Bronchial epithelial cell (primary cell): ENCODE measurements around the gene MRAP. TPM values are rescaled to one million over a fixed set of nuclear protein-coding genes. Genes with fewer than 3 reads are reported as not detected.

Experiments used
- DNase-seq: peaks from one replicate; pipeline ENCODE4 v3.0.0-alpha.2; 2010; ENCODE audit warnings: low read depth
- FAIRE-seq: peaks from 2 replicates; lab custom pipeline; 2011; peaks lifted over from hg19 to GRCh38; lab: Jason Lieb, UNC
- H3K27me3 ChIP-seq: 2 replicates; pipeline ENCODE4 v1.5.1; 2011; ENCODE audit warnings: low read length; ENCODE audit not compliant: control insufficient read depth, insufficient read depth
- H3K36me3 ChIP-seq: 2 replicates; pipeline ENCODE4 v1.5.1; 2011; ENCODE audit warnings: low read length; ENCODE audit not compliant: control insufficient read depth, insufficient read depth
- H3K4me3 ChIP-seq: 2 replicates; pipeline ENCODE4 v1.5.1; 2011; ENCODE audit warnings: mild to moderate bottlenecking, low read depth, low read length, control low read depth
- total RNA-seq: library from RNA; depleted of rRNA; stranded (reverse); fragments of >200 nt; gene quantifications from 2 replicates; pipeline ENCODE4 v1.2.1, GENCODE V29; 2014
- TF ChIP-seq, protein P1 (sequence below): IDR thresholded peaks from 2 replicates; pipeline ENCODE4 v1.5.1; 2011; ENCODE audit warnings: mild to moderate bottlenecking, moderate library complexity, low read length, control low read depth, inconsistent platforms; ENCODE audit not compliant: insufficient read depth, severe bottlenecking

The MRAP gene
- total RNA-seq, 1 donor from 2014 or later = not detected

DNA sequence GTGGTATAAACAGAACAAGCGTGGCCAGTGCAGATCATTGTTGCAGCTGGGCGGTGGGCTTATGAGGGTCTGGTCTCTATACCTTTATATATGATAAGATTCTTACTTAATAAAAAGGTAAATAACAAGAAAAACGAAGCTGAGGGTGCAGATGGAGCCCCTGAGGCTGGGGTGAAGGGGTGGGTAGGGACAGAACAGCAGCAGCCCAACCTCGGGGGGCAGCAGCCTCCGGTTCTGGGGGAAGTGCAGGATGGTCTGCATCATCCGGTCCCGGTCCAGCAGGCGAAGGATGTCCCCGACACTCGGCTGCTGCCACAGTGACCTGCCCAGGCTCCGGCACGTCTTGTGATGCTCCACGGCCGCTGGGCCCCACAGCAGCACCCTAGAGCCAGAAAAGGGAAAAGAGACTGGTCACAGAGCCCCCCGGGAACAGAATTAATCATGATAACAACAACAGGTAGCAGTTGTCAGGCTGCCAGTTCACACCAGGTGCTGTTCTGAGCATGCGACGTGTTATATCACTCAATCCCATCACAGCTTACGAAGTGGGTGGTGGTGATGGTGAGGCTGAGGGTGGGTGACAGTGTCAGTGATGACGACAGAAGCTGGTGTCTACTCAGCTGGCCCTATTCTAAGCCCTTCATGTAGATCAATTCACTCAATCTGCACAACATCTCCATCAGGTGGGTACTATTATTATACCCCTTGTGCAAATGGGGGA lies 35.5 kb downstream of the MRAP start:
- TF ChIP-seq, protein P1, sequence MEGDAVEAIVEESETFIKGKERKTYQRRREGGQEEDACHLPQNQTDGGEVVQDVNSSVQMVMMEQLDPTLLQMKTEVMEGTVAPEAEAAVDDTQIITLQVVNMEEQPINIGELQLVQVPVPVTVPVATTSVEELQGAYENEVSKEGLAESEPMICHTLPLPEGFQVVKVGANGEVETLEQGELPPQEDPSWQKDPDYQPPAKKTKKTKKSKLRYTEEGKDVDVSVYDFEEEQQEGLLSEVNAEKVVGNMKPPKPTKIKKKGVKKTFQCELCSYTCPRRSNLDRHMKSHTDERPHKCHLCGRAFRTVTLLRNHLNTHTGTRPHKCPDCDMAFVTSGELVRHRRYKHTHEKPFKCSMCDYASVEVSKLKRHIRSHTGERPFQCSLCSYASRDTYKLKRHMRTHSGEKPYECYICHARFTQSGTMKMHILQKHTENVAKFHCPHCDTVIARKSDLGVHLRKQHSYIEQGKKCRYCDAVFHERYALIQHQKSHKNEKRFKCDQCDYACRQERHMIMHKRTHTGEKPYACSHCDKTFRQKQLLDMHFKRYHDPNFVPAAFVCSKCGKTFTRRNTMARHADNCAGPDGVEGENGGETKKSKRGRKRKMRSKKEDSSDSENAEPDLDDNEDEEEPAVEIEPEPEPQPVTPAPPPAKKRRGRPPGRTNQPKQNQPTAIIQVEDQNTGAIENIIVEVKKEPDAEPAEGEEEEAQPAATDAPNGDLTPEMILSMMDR = no peak
- Histone ChIP-seq H3K36me3 (peaks cover 37% of the 10 kb centered on the region), H3K27me3 (no peaks in the 10 kb centered on the region), H3K4me3 (no peak overlapping the region)
- DNase-seq = no peak
- FAIRE-seq = no peak

DNA sequence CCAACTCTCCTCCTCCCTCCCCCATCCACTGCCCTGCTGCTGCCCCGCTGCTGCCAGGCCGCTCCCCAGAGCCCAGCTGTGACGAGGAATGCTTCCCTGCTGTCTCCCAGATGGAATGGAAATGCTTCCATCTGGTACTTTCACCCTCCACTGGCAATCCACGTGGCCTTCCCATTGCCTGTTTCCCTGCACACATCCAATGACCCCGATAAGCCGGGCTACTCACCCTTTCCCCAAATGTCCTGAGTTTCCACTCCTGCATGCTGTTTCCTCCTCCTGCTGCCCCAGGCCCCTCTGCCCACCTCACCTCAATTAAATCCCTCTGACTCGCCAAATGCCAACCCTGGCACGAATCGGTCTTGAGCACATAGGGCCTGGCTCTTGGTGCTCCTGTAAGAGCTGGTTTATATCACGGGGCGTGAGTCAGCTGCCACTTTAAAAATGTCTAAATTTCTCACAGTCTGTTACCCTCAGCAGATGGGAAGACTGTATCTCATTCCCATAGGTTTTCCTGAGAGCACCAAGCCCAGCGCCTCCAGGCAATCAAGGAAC lies 36.4 kb downstream of the MRAP start:
- TF ChIP-seq, protein P1 = no peak
- H3K4me3 ChIP-seq = no peak overlapping the region
- H3K27me3 ChIP-seq = no peaks in the 10 kb centered on the region
- DNase-seq (no peak), FAIRE-seq (no peak)
- H3K36me3 ChIP-seq = peaks cover 36% of the 10 kb centered on the region

DNA sequence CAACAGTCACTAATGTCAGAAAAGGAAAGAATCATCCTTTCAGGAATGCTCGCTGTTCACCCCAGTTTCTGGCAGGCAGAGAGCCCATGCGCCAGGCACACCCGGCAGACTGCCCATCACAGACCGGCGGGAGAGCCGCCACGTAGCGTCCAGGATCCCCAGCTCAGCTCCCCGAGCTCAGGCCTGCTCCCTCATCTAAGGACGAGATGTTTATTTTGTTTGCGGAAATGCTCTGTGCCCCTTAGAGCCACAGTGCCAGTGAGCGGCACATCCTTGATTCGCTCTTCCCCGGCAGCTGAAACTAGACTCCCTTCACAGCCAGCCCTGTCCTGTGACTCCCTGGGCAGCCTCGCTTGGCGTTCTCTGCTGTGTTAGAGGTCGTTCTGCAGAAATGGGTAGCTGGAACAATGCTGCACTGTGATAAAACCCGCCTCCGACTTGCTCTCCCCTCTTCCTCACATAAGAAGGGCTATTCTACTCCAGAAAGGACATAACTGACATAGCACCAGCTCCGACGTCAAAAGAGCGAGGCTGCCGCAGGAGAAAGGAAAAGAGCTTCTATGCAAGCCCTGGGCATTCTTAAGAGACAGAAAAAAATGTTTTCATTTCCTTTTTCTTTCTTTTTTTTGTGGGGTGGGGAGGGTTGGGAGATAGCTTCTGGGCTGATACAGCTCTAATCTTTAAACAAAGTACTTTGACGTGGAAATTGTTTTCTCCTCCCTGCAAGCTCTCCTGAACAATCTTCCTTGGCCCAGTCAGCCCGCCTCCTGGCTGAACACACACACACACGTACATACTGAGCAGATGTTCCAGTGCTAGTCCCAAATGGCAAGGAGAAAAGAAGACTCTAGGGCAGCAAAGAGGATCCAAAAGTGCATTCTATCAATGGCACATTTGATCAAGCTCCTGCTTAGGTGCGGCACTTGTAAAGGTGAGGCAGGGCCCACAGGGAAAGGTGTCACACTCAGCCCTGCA lies 37.2 kb downstream of the MRAP start:
- TF ChIP-seq, protein P1 = no peak
- DNase-seq (no peak), FAIRE-seq (no peak)
- H3K36me3 ChIP-seq = peaks cover 36% of the 10 kb centered on the region
- H3K4me3 ChIP-seq = no peak overlapping the region
- H3K27me3 ChIP-seq = no peaks in the 10 kb centered on the region

DNA sequence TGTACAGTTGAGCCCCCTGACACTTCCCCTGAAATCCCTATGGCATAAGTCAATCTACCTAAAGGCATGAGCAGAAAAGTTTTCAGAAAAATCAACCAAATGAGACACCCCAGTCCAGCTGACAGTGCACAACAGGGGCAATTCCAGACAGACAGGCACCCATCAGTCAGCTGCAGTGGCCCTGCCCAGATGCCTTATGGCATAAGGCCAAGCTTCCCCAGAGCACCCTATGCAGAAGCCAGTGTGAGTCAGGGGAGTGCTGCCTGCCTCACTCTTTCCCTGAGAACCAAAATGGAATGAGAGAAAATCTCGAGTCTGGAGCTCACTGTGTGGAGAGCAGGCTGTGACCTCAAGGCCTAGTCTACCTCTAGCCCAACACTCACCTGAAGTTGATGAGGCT lies 38.1 kb downstream of the MRAP start:
- FAIRE-seq (no peak), DNase-seq (peak; percentile 42)
- peaks cover 33% of the 10 kb centered on the region for H3K36me3 ChIP-seq
- no peaks in the 10 kb centered on the region for H3K27me3 ChIP-seq
- TF ChIP-seq, protein P1 = no peak
- no peak overlapping the region for H3K4me3 ChIP-seq

DNA sequence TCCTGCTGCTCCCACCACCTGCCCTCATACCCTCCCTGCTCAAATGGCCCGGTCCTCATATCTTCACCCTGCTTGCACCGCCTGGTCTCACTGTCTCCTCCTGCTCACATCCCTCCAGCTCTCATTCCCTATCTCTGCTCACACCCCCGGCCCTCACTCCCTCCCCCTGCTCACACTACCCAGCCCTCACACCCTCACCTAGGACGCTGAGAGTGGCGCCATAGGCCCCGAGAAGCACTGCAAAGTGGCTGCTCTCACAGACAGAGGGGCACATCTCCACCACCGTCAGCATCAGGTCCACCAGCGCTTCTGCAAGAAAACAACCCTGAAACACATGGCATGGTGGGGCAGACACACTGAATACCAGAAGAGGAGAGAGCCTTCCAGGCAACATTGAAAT lies 38.6 kb downstream of the MRAP start:
- TF ChIP-seq, protein P1 = no peak
- H3K36me3 ChIP-seq = peaks cover 35% of the 10 kb centered on the region
- no peak for DNase-seq
- no peak overlapping the region for H3K4me3 ChIP-seq
- H3K27me3 ChIP-seq = no peaks in the 10 kb centered on the region
- no peak for FAIRE-seq
